CD14-positive monocyte (primary cell): ENCODE results near the gene LRRC34. TPM values are rescaled to one million over a fixed set of nuclear protein-coding genes. Genes with fewer than 3 reads are reported as not detected.

Experiments
- DNase-seq, 3 donors: peaks; one replicate each; pipeline ENCODE4 v3.0.0-alpha.2; 2011 to 2022
- H2AFZ ChIP-seq: 2 replicates; pipeline ENCODE4 v1.6.0; 2012; ENCODE audit warnings: mild to moderate bottlenecking, low read depth, low read length, inconsistent platforms; ENCODE audit not compliant: insufficient read depth, poor library complexity, severe bottlenecking
- H3K27ac ChIP-seq, 2 donors: 1 replicate in 1 of 2; 2 replicates in 1 of 2; pipeline ENCODE4 v1.5.1; 2012 to 2013; ENCODE audit warnings: low read length in 2 of 2, control low read depth in 1 of 2, inconsistent platforms in 1 of 2, low read depth in 1 of 2, mild to moderate bottlenecking in 1 of 2
- H3K27me3 ChIP-seq, 2 donors: one replicate each; pipeline versions ENCODE4 v1.6.0 to v1.6.1; 2011 to 2013; ENCODE audit warnings: low read length in 2 of 2; ENCODE audit not compliant: control insufficient read depth in 2 of 2, insufficient read depth in 2 of 2
- H3K36me3 ChIP-seq, 2 donors: replicated peaks in 1 of 2; 1 replicate in 1 of 2; 2 replicates in 1 of 2; pipeline versions ENCODE4 v1.5.1 to v1.6.1; 2012 to 2013; ENCODE audit warnings: low read length in 2 of 2, control low read depth in 1 of 2, inconsistent platforms in 1 of 2, mild to moderate bottlenecking in 1 of 2; ENCODE audit not compliant: insufficient read depth in 2 of 2, control insufficient read depth in 1 of 2
- H3K4me1 ChIP-seq, 2 donors: 1 replicate in 1 of 2; 2 replicates in 1 of 2; pipeline versions ENCODE4 v1.5.1 to v1.6.1; 2012 to 2013; ENCODE audit warnings: low read length in 2 of 2, control low read depth in 1 of 2, inconsistent platforms in 1 of 2, mild to moderate bottlenecking in 1 of 2, moderate library complexity in 1 of 2; ENCODE audit not compliant: insufficient read depth in 2 of 2, control insufficient read depth in 1 of 2
- H3K4me2 ChIP-seq: replicated peaks from 2 replicates; pipeline ENCODE3; 2012; ENCODE audit warnings: low read length, moderate library complexity, mild to moderate bottlenecking; ENCODE audit not compliant: poor library complexity, severe bottlenecking; ENCODE audit errors: extremely low read depth
- H3K4me3 ChIP-seq, 3 experiments: fragments of 200-600 bp in 1 of 3; sonication (generic) in 1 of 3; replicated peaks in 1 of 3; 1 replicate in 2 of 3; 2 replicates in 1 of 3; pipeline ENCODE4 v1.5.1; 2011 to 2013; ENCODE audit warnings: low read length in 3 of 3, mild to moderate bottlenecking in 3 of 3, control low read depth in 2 of 3, low read depth in 2 of 3, inconsistent platforms in 1 of 3, moderate library complexity in 1 of 3
- H3K79me2 ChIP-seq: 2 replicates; pipeline ENCODE4 v1.6.0; 2012; ENCODE audit warnings: mild to moderate bottlenecking, control low read depth, inconsistent platforms, low read length, moderate library complexity; ENCODE audit not compliant: insufficient read depth
- H3K9ac ChIP-seq: 2 replicates; pipeline ENCODE4 v1.6.0; 2017; ENCODE audit warnings: low read length, mild to moderate bottlenecking; ENCODE audit not compliant: insufficient read depth, poor library complexity, severe bottlenecking
- H3K9me3 ChIP-seq, 2 donors: replicated peaks in 1 of 2; 1 replicate in 1 of 2; 2 replicates in 1 of 2; pipeline versions ENCODE4 v1.5.1 to v1.6.1; 2012 to 2013; ENCODE audit warnings: low read length in 2 of 2, control low read depth in 1 of 2; ENCODE audit not compliant: control insufficient read depth in 1 of 2, insufficient read depth in 1 of 2
- H4K20me1 ChIP-seq: 2 replicates; pipeline ENCODE4 v1.6.0; 2012; ENCODE audit warnings: mild to moderate bottlenecking, low read length, control low read depth, moderate library complexity; ENCODE audit not compliant: insufficient read depth
- H3K27ac Mint-ChIP-seq, 7 donors: one replicate each; pipeline ENCODE4 v1.8.0; 2020; ENCODE audit warnings: mild to moderate bottlenecking in 7 of 7, mixed read lengths in 7 of 7, moderate library complexity in 6 of 7, inconsistent platforms in 2 of 7
- H3K27me3 Mint-ChIP-seq, 3 donors: one replicate each; pipeline ENCODE4 v1.8.0; 2021 to 2022; ENCODE audit warnings: low read depth in 3 of 3, mild to moderate bottlenecking in 3 of 3, mixed read lengths in 3 of 3, moderate library complexity in 3 of 3, inconsistent platforms in 1 of 3
- H3K36me3 Mint-ChIP-seq, 2 donors: one replicate each; pipeline ENCODE4 v1.8.0; 2020; ENCODE audit warnings: mixed read lengths in 2 of 2, inconsistent platforms in 1 of 2, mild to moderate bottlenecking in 1 of 2
- H3K4me1 Mint-ChIP-seq: one replicate; pipeline ENCODE4 v1.8.0; 2020; ENCODE audit warnings: mild to moderate bottlenecking, mixed read lengths
- H3K4me3 Mint-ChIP-seq, 2 donors: one replicate each; pipeline ENCODE4 v1.8.0; 2020; ENCODE audit warnings: mild to moderate bottlenecking in 2 of 2, mixed read lengths in 2 of 2, moderate library complexity in 1 of 2
- H3K9me3 Mint-ChIP-seq, 7 donors: one replicate each; pipeline ENCODE4 v1.8.0; 2020 to 2022; ENCODE audit warnings: mixed read lengths in 7 of 7, mild to moderate bottlenecking in 6 of 7, moderate library complexity in 6 of 7, inconsistent platforms in 2 of 7
- CTCF ChIP-seq: fragments of 200-600 bp; IDR thresholded peaks from one replicate; pipeline ENCODE4 v1.8.0; 2022; ENCODE audit warnings: antibody characterized with exemption, mild to moderate bottlenecking
- WGBS: methylation state at CpG from one replicate; pipeline ENCODE4 v1.1.5; 2013; ENCODE audit warnings: missing lambda C conversion rate; ENCODE audit not compliant: insufficient coverage; 5-methylcytosine and 5-hydroxymethylcytosine counted together
- intact Hi-C, 2 donors: fragments of 100-400 bp; cut with micrococcal nuclease; formaldehyde crosslinking; loops; one replicate each; pipeline versions ENCODE4 v1.15.0 to v1.15.1; 2023
- polyA plus RNA-seq, 3 donors: library from polyadenylated mRNA; depleted of rRNA in 1 of 3; unstranded in 2 of 3; stranded (reverse) in 1 of 3; fragments of 300-500 nt in 2 of 3; fragments of >200 nt in 1 of 3; fragmentation: Illumina TruSeq in 2 of 3; gene quantifications; 1 replicate in 2 of 3; 2 replicates in 1 of 3; pipeline ENCODE4 v1.2.3, GENCODE V29; 2012 to 2021

Gene LRRC34
- polyA plus RNA-seq, 3 donors, result 0.25 to 0.61 (median 0.43) TPM

GRCh38 chr3:169744366-169745054, 68.2 kb downstream of the LRRC34 start:
- peaks cover 4% of the 10 kb centered on the region for H3K4me1 Mint-ChIP-seq
- no peaks in the 10 kb centered on the region for H3K27me3 ChIP-seq
- no peaks in the 10 kb centered on the region for H3K9me3 Mint-ChIP-seq
- H3K9ac ChIP-seq, result no peak overlapping the region
- H3K36me3 Mint-ChIP-seq, result no peaks in the 10 kb centered on the region
- no peaks in the 10 kb centered on the region for H3K4me1 ChIP-seq
- H3K27ac ChIP-seq, result no peak overlapping the region
- no peaks in the 10 kb centered on the region for H4K20me1 ChIP-seq
- H3K9me3 ChIP-seq, result no peaks in the 10 kb centered on the region
- no peak overlapping the region for H3K4me3 Mint-ChIP-seq
- DNase-seq, result no peak
- peaks cover 3 to 5% (median 3%) of the 10 kb centered on the region in 3 donors for H3K27me3 Mint-ChIP-seq
- intact Hi-C loops, result no loop called here
- WGBS, result no CpG with 5 or more reads among the region's 1 CpG
- no peak overlapping the region for H3K4me2 ChIP-seq
- H3K4me3 ChIP-seq, result no peak overlapping the region
- no peak overlapping the region for H2AFZ ChIP-seq
- H3K27ac Mint-ChIP-seq, result no peak overlapping the region
- no peak for TF ChIP-seq CTCF
- H3K36me3 ChIP-seq, result no peaks in the 10 kb centered on the region
- no peaks in the 10 kb centered on the region for H3K79me2 ChIP-seq

Other genes starting within 250 kb of the LRRC34 start
- not detected for gene MECOM, start 149.2 kb downstream of the LRRC34 start, polyA plus RNA-seq
- under 1 TPM in 2 of 3 donors, not detected in 1; 0.33 to 0.76 TPM for gene TERC, start 47.8 kb downstream of the LRRC34 start, polyA plus RNA-seq
- gene ACTRT3, start 43.3 kb downstream of the LRRC34 start, polyA plus RNA-seq, result under 1 TPM in 2 of 3 donors, not detected in 1; 0.03 to 0.08 TPM
- gene MYNN, start 39.5 kb downstream of the LRRC34 start, polyA plus RNA-seq, result 1 to 10 TPM; 6.3 to 9.0 (median 8.7) TPM
- gene LRRIQ4, start within 50 bp of the LRRC34 start, polyA plus RNA-seq, result not detected
- not detected for gene LRRC31, start 57.0 kb upstream of the LRRC34 start, polyA plus RNA-seq
- gene SAMD7, start 98.7 kb upstream of the LRRC34 start, polyA plus RNA-seq, result not detected
- 100 to 1,000 TPM in 1 of 3 donors, 10 to 100 TPM in 2; 15.6 to 117 (median 95.2) TPM for gene SEC62, start 153.9 kb upstream of the LRRC34 start, polyA plus RNA-seq
- gene GPR160, start 225.1 kb upstream of the LRRC34 start, polyA plus RNA-seq, result 10 to 100 TPM; 10.0 to 19.7 (median 11.5) TPM